ENCODE data around the gene TDRD7. TPM values are rescaled to one million over a fixed set of nuclear protein-coding genes. Genes with fewer than 3 reads are reported as not detected.

Gene TDRD7
- total RNA-seq, 1 donor from 2014 or later, result 8.1 TPM

- H3K4me3 ChIP-seq, result peak overlapping the region; percentile 68
- no peaks in the 10 kb centered on the region for H4K20me1 ChIP-seq (ENCODE audit: low read depth)
- H3K4me1 Mint-ChIP-seq, result peaks cover 6% of the 10 kb centered on the region
- H3K79me2 ChIP-seq (ENCODE audit: low read depth), result no peaks in the 10 kb centered on the region
- H2AFZ ChIP-seq (replicated peaks), result peak overlapping the region; percentile 84
- no peaks in the 10 kb centered on the region for H3K9me3 ChIP-seq (ENCODE audit: low read depth)
- peaks cover 3% of the 10 kb centered on the region for H3K9me3 Mint-ChIP-seq
- H3K4me3 Mint-ChIP-seq, result peak overlapping the region; percentile 80
- H3K27me3 Mint-ChIP-seq (ENCODE audit: insufficient read depth, low read depth), result peaks cover 20% of the 10 kb centered on the region
- DNase-seq (ENCODE audit: low spot score), result no peak
- peaks cover 43% of the 10 kb centered on the region for H3K27me3 ChIP-seq
- H3K4me1 ChIP-seq, result peaks cover 6% of the 10 kb centered on the region
- no peak overlapping the region for H3K27ac ChIP-seq
- no peak overlapping the region for H3K27ac Mint-ChIP-seq
- TF ChIP-seq CTCF (IDR thresholded peaks at IDR 0.05) (no peak), EZH2phosphoT487 (IDR thresholded peaks at IDR 0.05) (peak; percentile 12), EZH2 (IDR thresholded peaks at IDR 0.05) (peak; percentile 45)
- H3K4me2 ChIP-seq, result peak overlapping the region; percentile 72
- H3K9ac ChIP-seq, result no peak overlapping the region
- H3K36me3 ChIP-seq, result no peaks in the 10 kb centered on the region
- H3F3A ChIP-seq (ENCODE audit: low read depth), result peaks cover 26% of the 10 kb centered on the region
- no peaks in the 10 kb centered on the region for H3K36me3 Mint-ChIP-seq
These were observed 910 bp downstream of the TDRD7 start for GRCh38 chr9:97412626-97413385.

- peaks cover 26% of the 10 kb centered on the region for H3F3A ChIP-seq (ENCODE audit: low read depth)
- H3K4me3 Mint-ChIP-seq, result peak overlapping the region; percentile 80
- no peak for DNase-seq (ENCODE audit: low spot score)
- H3K4me3 ChIP-seq, result no peak overlapping the region
- H4K20me1 ChIP-seq (ENCODE audit: low read depth), result no peaks in the 10 kb centered on the region
- H3K27ac Mint-ChIP-seq, result no peak overlapping the region
- no peaks in the 10 kb centered on the region for H3K36me3 ChIP-seq
- H3K9me3 ChIP-seq (ENCODE audit: low read depth), result no peaks in the 10 kb centered on the region
- H3K4me1 Mint-ChIP-seq, result peaks cover 6% of the 10 kb centered on the region
- TF ChIP-seq CTCF (IDR thresholded peaks at IDR 0.05) (no peak), EZH2phosphoT487 (IDR thresholded peaks at IDR 0.05) (no peak), EZH2 (IDR thresholded peaks at IDR 0.05) (no peak)
- H3K4me2 ChIP-seq, result peak overlapping the region; percentile 72
- H2AFZ ChIP-seq (replicated peaks), result no peak overlapping the region
- H3K4me1 ChIP-seq, result peaks cover 6% of the 10 kb centered on the region
- no peak overlapping the region for H3K27ac ChIP-seq
- no peak overlapping the region for H3K9ac ChIP-seq
- H3K36me3 Mint-ChIP-seq, result no peaks in the 10 kb centered on the region
- peaks cover 16% of the 10 kb centered on the region for H3K27me3 Mint-ChIP-seq (ENCODE audit: insufficient read depth, low read depth)
- H3K9me3 Mint-ChIP-seq, result peaks cover 3% of the 10 kb centered on the region
- H3K27me3 ChIP-seq, result peaks cover 43% of the 10 kb centered on the region
- H3K79me2 ChIP-seq (ENCODE audit: low read depth), result no peaks in the 10 kb centered on the region
These were observed 1.6 kb downstream of the TDRD7 start for GRCh38 chr9:97413462-97413861.

- no peaks in the 10 kb centered on the region for H3K9me3 ChIP-seq (ENCODE audit: low read depth)
- H4K20me1 ChIP-seq (ENCODE audit: low read depth), result no peaks in the 10 kb centered on the region
- H3K79me2 ChIP-seq (ENCODE audit: low read depth), result no peaks in the 10 kb centered on the region
- no peak overlapping the region for H2AFZ ChIP-seq (replicated peaks)
- no peak overlapping the region for H3K27ac Mint-ChIP-seq
- H3K9ac ChIP-seq, result no peak overlapping the region
- peaks cover 15% of the 10 kb centered on the region for H3K4me1 Mint-ChIP-seq
- no peak overlapping the region for H3K4me3 ChIP-seq
- TF ChIP-seq EZH2phosphoT487 (IDR thresholded peaks at IDR 0.05), result no peak
- no peak for TF ChIP-seq CTCF (IDR thresholded peaks at IDR 0.05)
- peaks cover 18% of the 10 kb centered on the region for H3K27me3 Mint-ChIP-seq (ENCODE audit: insufficient read depth, low read depth)
- no peak overlapping the region for H3K4me3 Mint-ChIP-seq
- H3K9me3 Mint-ChIP-seq, result peaks cover 3% of the 10 kb centered on the region
- no peak overlapping the region for H3K4me2 ChIP-seq
- H3K27me3 ChIP-seq, result peaks cover 40% of the 10 kb centered on the region
- H3K36me3 Mint-ChIP-seq, result no peaks in the 10 kb centered on the region
- H3K36me3 ChIP-seq, result no peaks in the 10 kb centered on the region
- peaks cover 6% of the 10 kb centered on the region for H3K4me1 ChIP-seq
- peaks cover 26% of the 10 kb centered on the region for H3F3A ChIP-seq (ENCODE audit: low read depth)
- no peak for DNase-seq (ENCODE audit: low spot score)
- no peak overlapping the region for H3K27ac ChIP-seq
These were observed 3.2 kb downstream of the TDRD7 start for GRCh38 chr9:97415146-97415545.

All from neural progenitor cell (in vitro differentiated cells).